Spinal cord (tissue), 10 donors: ENCODE data around the gene PPARGC1A. TPM values are rescaled to one million over a fixed set of nuclear protein-coding genes. Genes with fewer than 3 reads are reported as not detected.
A peak's percentile ranks its signal among the peaks of the same experiment; 100 is the strongest.

Source experiments
- DNase-seq, 6 donors: peaks; one replicate each; pipeline versions ENCODE4 v3.0.0 to v3.0.0-alpha.2; 2013 to 2015; ENCODE audit warnings: low spot score in 6 of 6, low read depth in 4 of 6
- H3K27ac ChIP-seq: one replicate; pipeline ENCODE4 v1.5.1; 2013; ENCODE audit warnings: low read depth, low read length, control low read depth
- H3K27me3 ChIP-seq: one replicate; pipeline ENCODE4 v1.6.1; 2013; ENCODE audit warnings: low read length; ENCODE audit not compliant: control insufficient read depth, insufficient read depth
- H3K36me3 ChIP-seq: one replicate; pipeline ENCODE4 v1.6.1; 2013; ENCODE audit warnings: low read length; ENCODE audit not compliant: control insufficient read depth, insufficient read depth
- H3K4me1 ChIP-seq: one replicate; pipeline ENCODE4 v1.6.1; 2013; ENCODE audit warnings: low read length; ENCODE audit not compliant: control insufficient read depth, insufficient read depth
- H3K4me3 ChIP-seq: one replicate; pipeline ENCODE4 v1.5.1; 2013; ENCODE audit warnings: low read depth, low read length, control low read depth
- H3K9me3 ChIP-seq: one replicate; pipeline ENCODE4 v1.6.1; 2013; ENCODE audit warnings: low read length; ENCODE audit not compliant: control insufficient read depth, insufficient read depth
- WGBS: methylation state at CpG from one replicate; pipeline ENCODE4 v1.1.5; 2013; ENCODE audit warnings: missing lambda C conversion rate; ENCODE audit not compliant: insufficient coverage; 5-methylcytosine and 5-hydroxymethylcytosine counted together
- long read RNA-seq, 4 donors: transcript quantifications; one replicate each; lab custom pipeline, GENCODE V29; 2026
- polyA plus RNA-seq, 2 donors: library from polyadenylated mRNA; unstranded; fragments of 120-200 nt; gene quantifications; one replicate each; pipeline ENCODE4 v1.2.1, GENCODE V29; 2013; ENCODE audit not compliant: insufficient read length in 2 of 2
- total RNA-seq, 2 donors: library from RNA; depleted of rRNA in 1 of 2; stranded (reverse); fragments of 120-200 nt in 1 of 2; fragments of >200 nt in 1 of 2; gene quantifications; one replicate each; pipeline versions ENCODE4 v1.2.3 to v1.2.4, GENCODE V29; 2013 to 2014
- donor health status: healthy.

PPARGC1A gene
- 10 to 100 TPM; 15.8 to 18.9 TPM for total RNA-seq
- 10 to 100 TPM; 12.2 to 14.2 TPM for polyA plus RNA-seq
- long read RNA-seq, donor 1 = 0 reads
- long read RNA-seq, donor 2 = 0 reads
- long read RNA-seq, donor 3, partial matches to known transcripts = 0 of 1 reads
- long read RNA-seq, donor 3, other reads (novel, unspliced or antisense) = 0 of 1 reads
- long read RNA-seq, donor 4 = 0 reads

- DNase-seq = peak in 5 of 6 donors; percentile 33 to 85 (median 47)
- Histone ChIP-seq H3K36me3 (no peaks in the 10 kb centered on the region), H3K4me1 (peaks cover 11% of the 10 kb centered on the region), H3K27ac (peak within 1 kb of the TSS; percentile 83), H3K9me3 (no peaks in the 10 kb centered on the region), H3K4me3 (peak within 1 kb of the TSS; percentile 60), H3K27me3 (no peaks in the 10 kb centered on the region)
- 0% methylated on average over 6 of the region's 10 CpGs for WGBS
These were observed at the start of gene PPARGC1A for GRCh38 chr4:23889814-23890341. Gene PPARGC1A, minus strand, starts transcription at chr4:23890047. Its CDS starts 90 bp downstream, at chr4:23889957.

GRCh38 chr4:23938796-23939195 is 48.9 kb upstream of the PPARGC1A start:
- no peak overlapping the region for H3K27ac ChIP-seq
- no peak overlapping the region for H3K4me3 ChIP-seq
- H3K9me3 ChIP-seq = peaks cover 2% of the 10 kb centered on the region
- WGBS = no CpG with 5 or more reads among the region's 1 CpG
- no peaks in the 10 kb centered on the region for H3K4me1 ChIP-seq
- H3K27me3 ChIP-seq = no peaks in the 10 kb centered on the region
- H3K36me3 ChIP-seq = no peaks in the 10 kb centered on the region
- no peak for DNase-seq

- H3K27ac ChIP-seq = no peak overlapping the region
- H3K9me3 ChIP-seq = peaks cover 2% of the 10 kb centered on the region
- no peaks in the 10 kb centered on the region for H3K27me3 ChIP-seq
- H3K36me3 ChIP-seq = no peaks in the 10 kb centered on the region
- no peaks in the 10 kb centered on the region for H3K4me1 ChIP-seq
- no peak overlapping the region for H3K4me3 ChIP-seq
- 83% methylated on average over 2 of the region's 2 CpGs for WGBS
- no peak for DNase-seq
These were observed 47.3 kb upstream of the PPARGC1A start for GRCh38 chr4:23937173-23937572.

GRCh38 chr4:23934915-23935314 is 45.1 kb upstream of the PPARGC1A start:
- H3K36me3 ChIP-seq = no peaks in the 10 kb centered on the region
- no peaks in the 10 kb centered on the region for H3K27me3 ChIP-seq
- peaks cover 2% of the 10 kb centered on the region for H3K9me3 ChIP-seq
- H3K4me3 ChIP-seq = no peak overlapping the region
- DNase-seq = no peak
- H3K27ac ChIP-seq = no peak overlapping the region
- H3K4me1 ChIP-seq = peaks cover 6% of the 10 kb centered on the region
- WGBS = 29% methylated on average over 1 of the region's 3 CpGs

GRCh38 chr4:23934223-23934622 is 44.4 kb upstream of the PPARGC1A start:
- DNase-seq = no peak
- no peak overlapping the region for H3K27ac ChIP-seq
- H3K36me3 ChIP-seq = no peaks in the 10 kb centered on the region
- peaks cover 2% of the 10 kb centered on the region for H3K9me3 ChIP-seq
- H3K4me1 ChIP-seq = peaks cover 6% of the 10 kb centered on the region
- 90% methylated on average over 4 of the region's 4 CpGs for WGBS
- H3K27me3 ChIP-seq = no peaks in the 10 kb centered on the region
- no peak overlapping the region for H3K4me3 ChIP-seq

GRCh38 chr4:23932901-23933308 is 43.1 kb upstream of the PPARGC1A start:
- H3K4me1 ChIP-seq = peaks cover 6% of the 10 kb centered on the region
- H3K4me3 ChIP-seq = no peak overlapping the region
- H3K36me3 ChIP-seq = no peaks in the 10 kb centered on the region
- H3K9me3 ChIP-seq = peaks cover 2% of the 10 kb centered on the region
- no peaks in the 10 kb centered on the region for H3K27me3 ChIP-seq
- H3K27ac ChIP-seq = no peak overlapping the region
- DNase-seq = peak in 1 of 6 donors; percentile 32
- 63% methylated on average over 4 of the region's 6 CpGs for WGBS

GRCh38 chr4:23932186-23932585 is 42.3 kb upstream of the PPARGC1A start:
- Histone ChIP-seq H3K4me3 (no peak overlapping the region), H3K36me3 (no peaks in the 10 kb centered on the region), H3K27me3 (no peaks in the 10 kb centered on the region), H3K27ac (no peak overlapping the region), H3K4me1 (peaks cover 6% of the 10 kb centered on the region), H3K9me3 (peaks cover 2% of the 10 kb centered on the region)
- no CpG with 5 or more reads among the region's 4 CpGs for WGBS
- no peak for DNase-seq

- Histone ChIP-seq H3K4me3 (no peak overlapping the region), H3K9me3 (peaks cover 2% of the 10 kb centered on the region), H3K27me3 (no peaks in the 10 kb centered on the region), H3K27ac (no peak overlapping the region), H3K36me3 (no peaks in the 10 kb centered on the region), H3K4me1 (peaks cover 6% of the 10 kb centered on the region)
- no CpG with 5 or more reads among the region's 2 CpGs for WGBS
- no peak for DNase-seq
These were observed 41.6 kb upstream of the PPARGC1A start for GRCh38 chr4:23931489-23931830.

- H3K4me3 ChIP-seq = no peak overlapping the region
- no peaks in the 10 kb centered on the region for H3K27me3 ChIP-seq
- 9% methylated on average over 8 of the region's 10 CpGs for WGBS
- peaks cover 6% of the 10 kb centered on the region for H3K4me1 ChIP-seq
- H3K27ac ChIP-seq = peak overlapping the region; percentile 33
- peaks cover 2% of the 10 kb centered on the region for H3K9me3 ChIP-seq
- DNase-seq = peak in 3 of 6 donors; percentile 37 to 71 (median 57)
- H3K36me3 ChIP-seq = no peaks in the 10 kb centered on the region
These were observed 41.1 kb upstream of the PPARGC1A start for GRCh38 chr4:23930750-23931488.

GRCh38 chr4:23929248-23929647 is 39.4 kb upstream of the PPARGC1A start:
- H3K4me3 ChIP-seq = no peak overlapping the region
- no peak for DNase-seq
- no peaks in the 10 kb centered on the region for H3K36me3 ChIP-seq
- 21% methylated on average over 2 of the region's 3 CpGs for WGBS
- H3K9me3 ChIP-seq = peaks cover 2% of the 10 kb centered on the region
- H3K27me3 ChIP-seq = no peaks in the 10 kb centered on the region
- H3K4me1 ChIP-seq = peaks cover 6% of the 10 kb centered on the region
- no peak overlapping the region for H3K27ac ChIP-seq
